K562 (cell line): ENCODE measurements around the gene GALNT5.

ENCODE experiments used
- WHSC1 ChIP-seq: IDR thresholded peaks from one replicate; pipeline ENCODE4 v1.6.1; 2012; ENCODE audit warnings: low read length, control low read depth, inconsistent platforms
- TF ChIP-seq, protein P1 (sequence below), 2 experiments: fragments of 450-650 bp in 1 of 2; sonication (generic) in 1 of 2; formaldehyde crosslinking; conservative IDR thresholded peaks; 2 replicates each; pipeline versions ENCODE4 v1.4.0 to v1.8.1; 2020 to 2022; ENCODE audit warnings: mild to moderate bottlenecking in 1 of 2, missing genetic modification reagents in 1 of 2
- TF ChIP-seq, protein P2 (sequence below): sonication (generic); formaldehyde crosslinking; IDR thresholded peaks from 2 replicates; pipeline ENCODE4 v1.9.0; 2022; ENCODE audit warnings: mild to moderate bottlenecking, missing genetic modification reagents
- TF ChIP-seq, protein P3 (sequence below): fragments of 250-450 bp; sonication (Bioruptor Pico); IDR thresholded peaks from 2 replicates; pipeline ENCODE4 v1.4.0; 2020; ENCODE audit warnings: mild to moderate bottlenecking, moderate library complexity

DNA sequence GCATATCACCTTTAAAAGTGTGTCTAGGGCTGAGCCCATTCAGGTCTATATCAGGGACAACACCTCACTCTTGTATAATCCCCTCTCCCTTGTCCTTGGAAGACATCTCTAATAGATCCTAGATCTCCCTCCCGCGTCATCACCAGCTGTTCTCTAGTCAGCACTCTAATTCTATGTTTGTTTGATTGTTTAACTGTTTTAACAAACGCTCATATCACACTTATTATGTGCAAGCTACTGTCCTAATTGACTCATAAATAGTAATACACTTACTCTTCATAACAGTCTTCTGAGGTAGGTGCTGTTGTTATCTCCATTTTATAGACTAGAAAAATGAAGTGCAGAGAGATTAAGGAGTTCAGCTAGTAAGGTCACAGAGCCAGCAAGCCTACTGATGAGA lies 69.7 kb downstream of the GALNT5 start:
- TF ChIP-seq WHSC1: no peak
- TF ChIP-seq, protein P1, sequence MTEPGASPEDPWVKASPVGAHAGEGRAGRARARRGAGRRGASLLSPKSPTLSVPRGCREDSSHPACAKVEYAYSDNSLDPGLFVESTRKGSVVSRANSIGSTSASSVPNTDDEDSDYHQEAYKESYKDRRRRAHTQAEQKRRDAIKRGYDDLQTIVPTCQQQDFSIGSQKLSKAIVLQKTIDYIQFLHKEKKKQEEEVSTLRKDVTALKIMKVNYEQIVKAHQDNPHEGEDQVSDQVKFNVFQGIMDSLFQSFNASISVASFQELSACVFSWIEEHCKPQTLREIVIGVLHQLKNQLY (CRISPR knock-in tag; conservative IDR thresholded peaks at IDR 0.05): no peak
- TF ChIP-seq, protein P2, sequence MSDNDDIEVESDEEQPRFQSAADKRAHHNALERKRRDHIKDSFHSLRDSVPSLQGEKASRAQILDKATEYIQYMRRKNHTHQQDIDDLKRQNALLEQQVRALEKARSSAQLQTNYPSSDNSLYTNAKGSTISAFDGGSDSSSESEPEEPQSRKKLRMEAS (CRISPR knock-in tag): no peak
- TF ChIP-seq, protein P3, sequence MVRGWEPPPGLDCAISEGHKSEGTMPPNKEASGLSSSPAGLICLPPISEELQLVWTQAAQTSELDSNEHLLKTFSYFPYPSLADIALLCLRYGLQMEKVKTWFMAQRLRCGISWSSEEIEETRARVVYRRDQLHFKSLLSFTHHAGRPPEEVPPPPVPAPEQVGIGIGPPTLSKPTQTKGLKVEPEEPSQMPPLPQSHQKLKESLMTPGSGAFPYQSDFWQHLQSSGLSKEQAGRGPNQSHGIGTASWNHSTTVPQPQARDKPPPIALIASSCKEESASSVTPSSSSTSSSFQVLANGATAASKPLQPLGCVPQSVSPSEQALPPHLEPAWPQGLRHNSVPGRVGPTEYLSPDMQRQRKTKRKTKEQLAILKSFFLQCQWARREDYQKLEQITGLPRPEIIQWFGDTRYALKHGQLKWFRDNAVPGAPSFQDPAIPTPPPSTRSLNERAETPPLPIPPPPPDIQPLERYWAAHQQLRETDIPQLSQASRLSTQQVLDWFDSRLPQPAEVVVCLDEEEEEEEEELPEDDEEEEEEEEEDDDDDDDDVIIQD (CRISPR knock-in tag): no peak
